ENCODE measurements around the gene OR4X2. TPM values are rescaled to one million over a fixed set of nuclear protein-coding genes. Genes with fewer than 3 reads are reported as not detected.

The OR4X2 gene
- total RNA-seq, result not detected in 2 replicates

GRCh38 chr11:48244804-48245203 lies at the start of gene OR4X2:
TSS of gene OR4X2 (plus strand) at chr11:48245104. CDS start at chr11:48245104, 0 bp downstream.

GRCh38 chr11:48216510-48216909 lies 28.4 kb upstream of the OR4X2 start, which contains the start of gene OR4B1:
TSS of gene OR4B1 (plus strand) at chr11:48216810. CDS start at chr11:48216810, 0 bp downstream.

GRCh38 chr11:48263423-48263911 lies 18.6 kb downstream of the OR4X2 start, which contains the start of gene OR4X1:
TSS of gene OR4X1 (plus strand) at chr11:48263861. CDS start at chr11:48263861, 0 bp downstream.

Other genes starting within 250 kb of the OR4X2 start
- not detected in 2 replicates for gene OR4B1, start 28.3 kb upstream of the OR4X2 start, total RNA-seq
- gene OR4X1, start 18.8 kb downstream of the OR4X2 start, total RNA-seq, result not detected in 2 replicates
- gene OR4S1, start 61.1 kb downstream of the OR4X2 start, total RNA-seq, result not detected in 2 replicates
- not detected in 2 replicates for gene OR4C3, start 79.8 kb downstream of the OR4X2 start, total RNA-seq
- not detected in 2 replicates for gene OR4C5, start 121.4 kb downstream of the OR4X2 start, total RNA-seq
- not detected in 2 replicates for gene OR4A47, start 243.7 kb downstream of the OR4X2 start, total RNA-seq

All from smooth muscle cell of bladder (primary cell).